Astrocyte of the cerebellum (primary cell): ENCODE measurements around the gene NR1D2.

ENCODE experiments used
- DNase-seq: peaks from one replicate; pipeline ENCODE4 v3.0.0-alpha.2; 2011; ENCODE audit warnings: low read depth
- H3K4me3 ChIP-seq: 2 replicates; pipeline ENCODE4 v1.5.1; 2011; ENCODE audit warnings: mild to moderate bottlenecking, low read depth, low read length, moderate library complexity
- in situ Hi-C: cut with HindIII; loops from 2 replicates; pipeline ENCODE4 v1.10.0; 2017; ENCODE audit warnings: low sequenced_read_pairs
- TF ChIP-seq, protein P1 (sequence below): IDR thresholded peaks from 2 replicates; pipeline ENCODE4 v1.5.1; 2012; ENCODE audit warnings: low read length, low read depth, moderate library complexity, mild to moderate bottlenecking; ENCODE audit errors: missing control alignments

Gene NR1D2

DNA sequence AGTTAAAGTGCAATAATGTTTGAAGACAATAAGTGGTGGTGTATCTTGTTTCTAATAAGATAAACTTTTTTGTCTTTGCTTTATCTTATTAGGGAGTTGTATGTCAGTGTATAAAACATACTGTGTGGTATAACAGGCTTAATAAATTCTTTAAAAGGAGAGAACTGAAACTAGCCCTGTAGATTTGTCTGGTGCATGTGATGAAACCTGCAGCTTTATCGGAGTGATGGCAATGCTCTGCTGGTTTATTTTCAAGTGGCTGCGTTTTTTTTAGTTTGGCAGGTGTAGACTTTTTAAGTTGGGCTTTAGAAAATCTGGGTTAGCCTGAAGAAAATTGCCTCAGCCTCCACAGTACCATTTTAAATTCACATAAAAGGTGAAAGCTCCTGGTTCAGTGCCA, 25.5 kb upstream of the NR1D2 start:
- in situ Hi-C loops, result no loop called here

GRCh38 chr3:23920151-23920655, 24.9 kb upstream of the NR1D2 start:
- no peak overlapping the region for H3K4me3 ChIP-seq

More for the DNA sequence above, 25.5 kb upstream of the NR1D2 start:
- TF ChIP-seq, protein P1, sequence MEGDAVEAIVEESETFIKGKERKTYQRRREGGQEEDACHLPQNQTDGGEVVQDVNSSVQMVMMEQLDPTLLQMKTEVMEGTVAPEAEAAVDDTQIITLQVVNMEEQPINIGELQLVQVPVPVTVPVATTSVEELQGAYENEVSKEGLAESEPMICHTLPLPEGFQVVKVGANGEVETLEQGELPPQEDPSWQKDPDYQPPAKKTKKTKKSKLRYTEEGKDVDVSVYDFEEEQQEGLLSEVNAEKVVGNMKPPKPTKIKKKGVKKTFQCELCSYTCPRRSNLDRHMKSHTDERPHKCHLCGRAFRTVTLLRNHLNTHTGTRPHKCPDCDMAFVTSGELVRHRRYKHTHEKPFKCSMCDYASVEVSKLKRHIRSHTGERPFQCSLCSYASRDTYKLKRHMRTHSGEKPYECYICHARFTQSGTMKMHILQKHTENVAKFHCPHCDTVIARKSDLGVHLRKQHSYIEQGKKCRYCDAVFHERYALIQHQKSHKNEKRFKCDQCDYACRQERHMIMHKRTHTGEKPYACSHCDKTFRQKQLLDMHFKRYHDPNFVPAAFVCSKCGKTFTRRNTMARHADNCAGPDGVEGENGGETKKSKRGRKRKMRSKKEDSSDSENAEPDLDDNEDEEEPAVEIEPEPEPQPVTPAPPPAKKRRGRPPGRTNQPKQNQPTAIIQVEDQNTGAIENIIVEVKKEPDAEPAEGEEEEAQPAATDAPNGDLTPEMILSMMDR, result no peak
- DNase-seq, result no peak
- H3K4me3 ChIP-seq, result no peak overlapping the region

DNA sequence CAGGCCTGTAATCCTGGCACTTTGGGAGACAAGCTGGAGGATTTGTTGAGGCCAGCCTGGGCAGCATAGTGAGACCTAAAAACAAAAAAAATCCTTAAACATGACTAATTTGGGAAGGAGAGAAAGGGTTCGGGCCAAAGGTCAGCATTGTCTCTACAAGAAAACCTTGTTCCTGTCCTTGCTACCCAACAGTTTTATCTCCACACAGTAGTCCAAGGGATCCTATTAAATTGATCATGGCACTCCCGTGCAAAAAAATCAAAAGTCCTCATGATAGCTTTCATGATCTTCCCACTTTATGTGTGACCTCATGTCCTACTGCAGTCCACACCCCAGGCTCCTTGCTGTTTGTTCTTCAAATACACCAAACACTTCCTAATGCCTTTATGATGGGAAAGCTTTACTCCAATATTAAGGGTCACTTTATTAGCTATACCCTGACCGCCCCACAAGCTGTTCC, 24.0 kb upstream of the NR1D2 start:
- TF ChIP-seq, protein P1, result no peak
- DNase-seq, result no peak
- H3K4me3 ChIP-seq, result no peak overlapping the region
- in situ Hi-C loops, result no loop called here

More at GRCh38 chr3:23920151-23920655, 24.9 kb upstream of the NR1D2 start:
- DNase-seq, result no peak
- in situ Hi-C loops, result no loop called here
- TF ChIP-seq, protein P1, result no peak

- H3K4me3 ChIP-seq, result no peak overlapping the region
- DNase-seq, result peak; percentile 63
- in situ Hi-C loops, result no loop called here
- TF ChIP-seq, protein P1, result no peak
Measured at GRCh38 chr3:23923786-23924185, 21.3 kb upstream of the NR1D2 start.

- no peak for DNase-seq
- TF ChIP-seq, protein P1, result no peak
- in situ Hi-C loops, result no loop called here
- H3K4me3 ChIP-seq, result no peak overlapping the region
Measured at GRCh38 chr3:23926246-23926645, 18.8 kb upstream of the NR1D2 start.

- no peak for DNase-seq
- in situ Hi-C loops, result no loop called here
- H3K4me3 ChIP-seq, result no peak overlapping the region
- TF ChIP-seq, protein P1, result no peak
Measured at GRCh38 chr3:23926736-23927135, 18.4 kb upstream of the NR1D2 start.
